H9 (cell line): ENCODE results near the gene EGLN1. TPM values are rescaled to one million over a fixed set of nuclear protein-coding genes. Genes with fewer than 3 reads are reported as not detected.

Experiments used
- DNase-seq: peaks from one replicate; pipeline ENCODE4 v3.0.0-alpha.2; 2017
- H2AFZ ChIP-seq: one replicate; pipeline ENCODE4 v1.6.1; 2013; ENCODE audit warnings: mild to moderate bottlenecking, low read length, control low read depth, moderate library complexity
- H2AK5ac ChIP-seq: 2 replicates; pipeline ENCODE4 v1.6.1; 2013; ENCODE audit warnings: low read length, control low read depth, mixed read lengths; ENCODE audit not compliant: insufficient read length
- H2BK120ac ChIP-seq: one replicate; pipeline ENCODE4 v1.6.1; 2013; ENCODE audit warnings: low read depth, mild to moderate bottlenecking, low read length, control low read depth, inconsistent platforms; ENCODE audit not compliant: poor library complexity, severe bottlenecking
- H2BK12ac ChIP-seq: 2 replicates; pipeline ENCODE4 v1.6.1; 2013; ENCODE audit warnings: low read length, control low read depth, mixed read lengths, low read depth; ENCODE audit not compliant: insufficient read length
- H2BK15ac ChIP-seq: 2 replicates; pipeline ENCODE4 v1.6.1; 2013; ENCODE audit warnings: low read depth, low read length, control low read depth
- H2BK20ac ChIP-seq: one replicate; pipeline ENCODE4 v1.6.1; 2013; ENCODE audit warnings: low read depth, mild to moderate bottlenecking, low read length, control low read depth, inconsistent platforms; ENCODE audit not compliant: poor library complexity, severe bottlenecking
- H2BK5ac ChIP-seq: 2 replicates; pipeline ENCODE4 v1.6.1; 2013; ENCODE audit warnings: low read length, control low read depth, mixed read lengths; ENCODE audit not compliant: insufficient read length
- H3K14ac ChIP-seq: 2 replicates; pipeline ENCODE4 v1.6.1; 2013; ENCODE audit warnings: low read length, control low read depth; ENCODE audit not compliant: insufficient read depth
- H3K18ac ChIP-seq: 2 replicates; pipeline ENCODE4 v1.6.1; 2013; ENCODE audit warnings: low read depth, mild to moderate bottlenecking, mixed read lengths, low read length, control low read depth; ENCODE audit not compliant: insufficient read length
- H3K23ac ChIP-seq: 2 replicates; pipeline ENCODE4 v1.6.1; 2013; ENCODE audit warnings: low read length, control low read depth, mixed read lengths, low read depth; ENCODE audit not compliant: insufficient read length
- H3K23me2 ChIP-seq: 2 replicates; pipeline ENCODE4 v1.6.1; 2013; ENCODE audit warnings: low read depth, mild to moderate bottlenecking, mixed read lengths, low read length, control low read depth; ENCODE audit not compliant: insufficient read length, poor library complexity, severe bottlenecking
- H3K27ac ChIP-seq: 2 replicates; pipeline ENCODE4 v1.5.1; 2013; ENCODE audit warnings: low read length, control low read depth, mixed read lengths, low read depth; ENCODE audit not compliant: insufficient read length
- H3K27me3 ChIP-seq: 2 replicates; pipeline ENCODE4 v1.6.1; 2013; ENCODE audit warnings: low read length, control low read depth, inconsistent platforms; ENCODE audit not compliant: insufficient read depth
- H3K4ac ChIP-seq: 2 replicates; pipeline ENCODE4 v1.6.1; 2013; ENCODE audit warnings: low read depth, mild to moderate bottlenecking, control low read depth, inconsistent platforms, low read length, moderate library complexity
- H3K4me1 ChIP-seq: 2 replicates; pipeline ENCODE4 v1.6.1; 2013; ENCODE audit warnings: low read length, control low read depth, inconsistent platforms; ENCODE audit not compliant: insufficient read depth
- H3K4me2 ChIP-seq: 2 replicates; pipeline ENCODE4 v1.6.1; 2013; ENCODE audit warnings: low read length, control low read depth, mixed read lengths; ENCODE audit not compliant: insufficient read length, insufficient read depth
- H3K56ac ChIP-seq: 2 replicates; pipeline ENCODE4 v1.6.1; 2013; ENCODE audit warnings: low read depth, mild to moderate bottlenecking, mixed read lengths, low read length, control low read depth; ENCODE audit not compliant: insufficient read length
- H3K79me1 ChIP-seq: 2 replicates; pipeline ENCODE4 v1.6.1; 2013; ENCODE audit warnings: low read depth, mild to moderate bottlenecking, moderate library complexity, low read length, control low read depth, inconsistent platforms; ENCODE audit not compliant: insufficient read depth, poor library complexity, severe bottlenecking
- H3K79me2 ChIP-seq: 2 replicates; pipeline ENCODE4 v1.6.1; 2013; ENCODE audit warnings: low read length, control low read depth, inconsistent platforms; ENCODE audit not compliant: insufficient read depth
- H3K9ac ChIP-seq: 2 replicates; pipeline ENCODE4 v1.6.1; 2013; ENCODE audit warnings: low read length, control low read depth, mixed read lengths; ENCODE audit not compliant: insufficient read length; ENCODE audit errors: extremely low read depth
- H3K9me3 ChIP-seq: one replicate; pipeline ENCODE4 v1.6.1; 2013; ENCODE audit warnings: low read depth, low read length, inconsistent platforms; ENCODE audit not compliant: control insufficient read depth
- H3T11ph ChIP-seq: one replicate; pipeline ENCODE4 v1.6.1; 2013; ENCODE audit warnings: mild to moderate bottlenecking, low read length, control low read depth, inconsistent platforms
- H4K20me1 ChIP-seq: one replicate; pipeline ENCODE4 v1.6.1; 2013; ENCODE audit not compliant: control insufficient read depth, insufficient read length, insufficient read depth
- H4K5ac ChIP-seq: 2 replicates; pipeline ENCODE4 v1.6.1; 2013; ENCODE audit warnings: low read depth, mild to moderate bottlenecking, mixed read lengths, low read length, control low read depth; ENCODE audit not compliant: insufficient read length
- H4K8ac ChIP-seq: replicated peaks from 2 replicates; pipeline ENCODE4 v1.6.1; 2013; ENCODE audit warnings: low read length, control low read depth, mixed read lengths, low read depth; ENCODE audit not compliant: insufficient read length
- H4K91ac ChIP-seq: 2 replicates; pipeline ENCODE4 v1.6.1; 2013; ENCODE audit warnings: low read depth, mild to moderate bottlenecking, moderate library complexity, mixed read lengths, low read length, control low read depth; ENCODE audit not compliant: insufficient read length
- H3K27ac Mint-ChIP-seq, 3 experiments: 2 replicates in 2 of 3; 3 replicates in 1 of 3; pipeline ENCODE4 v1.8.0; 2020 to 2021; ENCODE audit warnings: mixed read lengths in 3 of 3, mild to moderate bottlenecking in 1 of 3, moderate library complexity in 1 of 3
- H3K27me3 Mint-ChIP-seq: 2 replicates; pipeline ENCODE4 v1.8.0; 2021; ENCODE audit warnings: low read depth, mild to moderate bottlenecking, moderate library complexity, mixed read lengths
- H3K36me3 Mint-ChIP-seq, 3 experiments: 2 replicates in 2 of 3; 3 replicates in 1 of 3; pipeline ENCODE4 v1.8.0; 2020 to 2021; ENCODE audit warnings: low read depth in 3 of 3, mixed read lengths in 3 of 3; ENCODE audit not compliant: insufficient read depth in 1 of 3
- H3K4me1 Mint-ChIP-seq, 2 experiments: 2 replicates each; pipeline ENCODE4 v1.8.0; 2020; ENCODE audit warnings: mixed read lengths in 2 of 2
- H3K4me3 Mint-ChIP-seq, 2 experiments: 2 replicates in 1 of 2; 3 replicates in 1 of 2; pipeline ENCODE4 v1.8.0; 2020 to 2021; ENCODE audit warnings: mild to moderate bottlenecking in 2 of 2, mixed read lengths in 2 of 2, moderate library complexity in 1 of 2
- H3K9me3 Mint-ChIP-seq, 2 experiments: 2 replicates in 1 of 2; 3 replicates in 1 of 2; pipeline ENCODE4 v1.8.0; 2020; ENCODE audit warnings: mild to moderate bottlenecking in 2 of 2, mixed read lengths in 2 of 2, moderate library complexity in 1 of 2
- CTCF ChIP-seq: fragments of 200-600 bp; sonication (generic); conservative IDR thresholded peaks from 3 replicates; pipeline ENCODE4 v1.8.0; 2021; ENCODE audit warnings: antibody characterized with exemption, mild to moderate bottlenecking
- WGBS: extraction: QIAGEN DNeasy Blood & Tissue Kit; methylation state at CpG from one replicate; pipeline ENCODE4 v1.1.7; 2013; ENCODE audit warnings: missing lambda C conversion rate, low lambda C conversion rate, mixed read lengths; ENCODE audit not compliant: insufficient read length; ENCODE audit errors: extremely low coverage; 5-methylcytosine and 5-hydroxymethylcytosine counted together
- total RNA-seq: library from RNA; stranded (reverse); gene quantifications from 2 replicates; pipeline ENCODE4 v1.2.1, GENCODE V29; 2021

Gene EGLN1
- total RNA-seq, 1 experiment from 2014 or later, result 8.4 TPM

- DNase-seq, result no peak
- H3T11ph ChIP-seq, result no peak overlapping the region
- Mint-ChIP-seq H3K9me3 (no peaks in the 10 kb centered on the region), H3K36me3 (no peaks in the 10 kb centered on the region), H3K27me3 (peaks cover 42% of the 10 kb centered on the region), H3K4me1 (peaks cover 29 to 33% of the 10 kb centered on the region in 2 experiments), H3K4me3 (no peak overlapping the region), H3K27ac (no peak overlapping the region)
- H3K79me2 ChIP-seq, result no peaks in the 10 kb centered on the region
- H3K23ac ChIP-seq, result no peak overlapping the region
- H2AK5ac ChIP-seq, result no peak overlapping the region
- H4K8ac ChIP-seq, result no peak overlapping the region
- H3K79me1 ChIP-seq, result no peaks in the 10 kb centered on the region
- H3K14ac ChIP-seq, result no peak overlapping the region
- no peak overlapping the region for H2BK5ac ChIP-seq
- no peak overlapping the region for H2BK20ac ChIP-seq
- no peak overlapping the region for H3K4me2 ChIP-seq
- no peak overlapping the region for H2BK15ac ChIP-seq
- H3K4ac ChIP-seq, result no peak overlapping the region
- no peak overlapping the region for H2BK120ac ChIP-seq
- peaks cover 28% of the 10 kb centered on the region for H3K27me3 ChIP-seq
- no peak overlapping the region for H2AFZ ChIP-seq
- no peak for TF ChIP-seq CTCF
- no peaks in the 10 kb centered on the region for H4K20me1 ChIP-seq
- H3K18ac ChIP-seq, result no peak overlapping the region
- no peaks in the 10 kb centered on the region for H3K9me3 ChIP-seq
- H2BK12ac ChIP-seq, result no peak overlapping the region
- H3K23me2 ChIP-seq, result peaks cover 16% of the 10 kb centered on the region
- no peak overlapping the region for H3K27ac ChIP-seq
- H3K56ac ChIP-seq, result no peak overlapping the region
- no peaks in the 10 kb centered on the region for H3K4me1 ChIP-seq
- H4K5ac ChIP-seq, result no peak overlapping the region
- H3K9ac ChIP-seq, result no peak overlapping the region
- no peak overlapping the region for H4K91ac ChIP-seq
- no CpG with 5 or more reads among the region's 4 CpGs for WGBS
Observed at GRCh38 chr1:231418101-231418740, 3.9 kb downstream of the EGLN1 start.
